Diencephalon (tissue), 1 donor: ENCODE data around the gene POU3F4. TPM values are rescaled to one million over a fixed set of nuclear protein-coding genes. Genes with fewer than 3 reads are reported as not detected.

ENCODE experiments used
- total RNA-seq: library from RNA; depleted of rRNA; stranded (reverse); fragments of >200 nt; gene quantifications from one replicate; pipeline ENCODE4 v1.2.3, GENCODE V29; 2014

Gene POU3F4
- total RNA-seq: 20.8 TPM

DNA sequence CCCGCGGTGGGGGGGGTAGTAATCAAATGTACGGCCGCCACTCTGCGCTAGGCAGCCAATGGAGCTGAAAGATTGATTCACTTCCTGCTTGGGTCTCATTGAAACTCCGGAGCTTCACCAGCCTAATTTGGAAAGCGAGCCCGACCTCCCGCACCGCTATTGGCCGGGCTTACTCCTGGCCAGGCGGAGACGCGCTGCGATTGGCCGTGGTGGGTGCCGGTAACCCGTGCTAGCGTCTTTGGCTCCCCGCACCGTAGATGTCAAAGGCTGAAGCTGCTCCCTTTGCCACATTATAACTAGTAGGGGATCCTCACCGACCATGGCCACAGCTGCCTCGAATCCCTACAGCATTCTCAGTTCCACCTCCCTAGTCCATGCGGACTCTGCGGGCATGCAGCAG is at the start of gene POU3F4:
TSS of gene POU3F4 (plus strand) at position 285 of the 400 bp plus-strand sequence. CDS start at position 320, 35 bp downstream.

